HCT116 (cell line): ENCODE results near the gene CLEC16A. TPM values are rescaled to one million over a fixed set of nuclear protein-coding genes. Genes with fewer than 3 reads are reported as not detected.

Experiments used
- ATAC-seq: fragments of 200-7000 bp; cut with Tn5 transposase; 2 replicates; pipeline ENCODE4 v1.9.1; 2020; ENCODE audit warnings: mild to moderate bottlenecking, moderate library complexity
- BruUV-seq: library from RNA; stranded (reverse); fragments of 400-500 nt; replicated peaks from 2 replicates; lab custom pipeline; 2021; lab: Mats Ljungman, UMichigan
- CTCF ChIA-PET: fragments of 300-600 bp; sonication (Branson Sonifier 250); formaldehyde crosslinking; loops from one replicate; lab custom pipeline; 2021; ENCODE audit warnings: antibody characterized with exemption; lab: Charles Lee
- POLR2A ChIA-PET: fragments of 300-600, 350-600 bp; sonication (Branson Sonifier 250); formaldehyde crosslinking; loops from one replicate; lab custom pipeline; 2021; ENCODE audit warnings: antibody characterized with exemption; lab: Charles Lee
- RAD21 ChIA-PET, 2 experiments: fragments of 300-600 bp; sonication (Branson Sonifier 250); formaldehyde crosslinking; loops; one replicate each; lab custom pipeline; 2023; ENCODE audit warnings: low total read pairs in 2 of 2; ENCODE audit not compliant: uncharacterized antibody in 2 of 2, unreplicated experiment in 2 of 2, low non-redundant PET in 1 of 2; lab: Charles Lee
- DNase-seq: peaks from one replicate; pipeline ENCODE4 v3.0.0-alpha.2; 2010; ENCODE audit warnings: low read depth, low spot score
- H2AFZ ChIP-seq: fragments of 200-600 bp; shearing (Covaris generic), sonication (generic); 2 replicates; pipeline ENCODE4 v1.6.1; 2017; ENCODE audit warnings: low read depth, mixed run types, mixed read lengths, antibody characterized with exemption, low read length; ENCODE audit not compliant: poor library complexity, severe bottlenecking
- H3K27ac ChIP-seq: 2 replicates; pipeline ENCODE4 v1.5.1; 2012; ENCODE audit warnings: low read depth, low read length
- H3K27me3 ChIP-seq: fragments of 200-600 bp; sonication (generic); 2 replicates; pipeline ENCODE4 v1.6.1; 2016; ENCODE audit warnings: mixed run types, low read length, mixed read lengths; ENCODE audit not compliant: insufficient read depth
- H3K36me3 ChIP-seq, 2 experiments: fragments of 200-500 bp in 1 of 2; fragments of 200-600 bp in 1 of 2; sonication (Bioruptor generic) in 1 of 2; sonication (generic) in 1 of 2; 2 replicates each; pipeline versions ENCODE4 v1.5.1 to v1.6.1; 2014 to 2016; ENCODE audit warnings: low read length in 2 of 2, inconsistent platforms in 1 of 2, mixed read lengths in 1 of 2, mixed run types in 1 of 2; ENCODE audit not compliant: insufficient read depth in 2 of 2, control insufficient read depth in 1 of 2
- H3K4me1 ChIP-seq, 2 experiments: fragments of 200-600 bp in 1 of 2; sonication (generic) in 1 of 2; 2 replicates each; pipeline versions ENCODE4 v1.5.1 to v1.6.1; 2012 to 2017; ENCODE audit warnings: low read length in 2 of 2, inconsistent platforms in 1 of 2, mild to moderate bottlenecking in 1 of 2, mixed read lengths in 1 of 2, mixed run types in 1 of 2, moderate library complexity in 1 of 2; ENCODE audit not compliant: insufficient read depth in 2 of 2, control insufficient read depth in 1 of 2
- H3K4me2 ChIP-seq: fragments of 200-600 bp; sonication (generic); 2 replicates; pipeline ENCODE4 v1.6.1; 2017; ENCODE audit warnings: mixed run types, low read length, mixed read lengths
- H3K4me3 ChIP-seq, 2 experiments: fragments of 200-600 bp in 1 of 2; sonication (generic) in 1 of 2; replicated peaks in 1 of 2; 2 replicates each; pipeline ENCODE4 v1.5.1; 2011 to 2016; ENCODE audit warnings: low read length in 2 of 2, control low read depth in 1 of 2, low read depth in 1 of 2, mild to moderate bottlenecking in 1 of 2, mixed read lengths in 1 of 2, mixed run types in 1 of 2
- H3K79me2 ChIP-seq: fragments of 200-600 bp; sonication (generic); 2 replicates; pipeline ENCODE4 v1.6.1; 2017; ENCODE audit warnings: mild to moderate bottlenecking, mixed run types, low read length, moderate library complexity, mixed read lengths; ENCODE audit not compliant: insufficient read depth
- H3K9ac ChIP-seq: fragments of 200-600 bp; sonication (generic); 2 replicates; pipeline ENCODE4 v1.6.1; 2016; ENCODE audit warnings: low read length, mixed read lengths
- H3K9me2 ChIP-seq: fragments of 200-600 bp; sonication (generic), shearing (Covaris generic); 2 replicates; pipeline ENCODE4 v1.6.1; 2017; ENCODE audit warnings: mixed run types, mild to moderate bottlenecking, moderate library complexity; ENCODE audit not compliant: insufficient read depth
- H3K9me3 ChIP-seq, 2 experiments: fragments of 200-500 bp in 1 of 2; fragments of 200-600 bp in 1 of 2; sonication (Bioruptor generic) in 1 of 2; sonication (generic) in 1 of 2; 2 replicates each; pipeline ENCODE4 v1.6.1; 2014 to 2017; ENCODE audit warnings: low read length in 2 of 2, mixed read lengths in 2 of 2, inconsistent platforms in 1 of 2, low read depth in 1 of 2, mild to moderate bottlenecking in 1 of 2, mixed run types in 1 of 2, moderate library complexity in 1 of 2; ENCODE audit not compliant: control insufficient read depth in 1 of 2, insufficient read depth in 1 of 2
- H4K20me1 ChIP-seq: fragments of 200-600 bp; sonication (generic), shearing (Covaris generic); 2 replicates; pipeline ENCODE4 v1.6.1; 2017; ENCODE audit warnings: mixed run types, mild to moderate bottlenecking, moderate library complexity; ENCODE audit not compliant: insufficient read depth
- ATF3 ChIP-seq: IDR thresholded peaks from 2 replicates; pipeline ENCODE4 v1.6.1; 2012
- CBX3 ChIP-seq: IDR thresholded peaks from 2 replicates; pipeline ENCODE4 v1.6.1; 2012; ENCODE audit warnings: low read depth
- CEBPB ChIP-seq: IDR thresholded peaks from 2 replicates; pipeline ENCODE4 v1.6.1; 2012; ENCODE audit warnings: low read depth
- EGR1 ChIP-seq: IDR thresholded peaks from 2 replicates; pipeline ENCODE4 v1.6.1; 2012; ENCODE audit warnings: low read depth
- EZH2 ChIP-seq: fragments of 200-600 bp; sonication (generic); IDR thresholded peaks from 2 replicates; pipeline ENCODE4 v1.6.1; 2017; ENCODE audit warnings: antibody characterized with exemption, mixed run types
- EZH2phosphoT487 ChIP-seq: fragments of 200-600 bp; IDR thresholded peaks from 2 replicates; pipeline ENCODE4 v1.6.1; 2018; ENCODE audit warnings: antibody characterized with exemption, borderline replicate concordance
- FOSL1 ChIP-seq: IDR thresholded peaks from 2 replicates; pipeline ENCODE4 v1.6.1; 2012; ENCODE audit warnings: low read depth
- POLR2AphosphoS5 ChIP-seq: IDR thresholded peaks from 2 replicates; pipeline ENCODE4 v1.6.1; 2011; ENCODE audit warnings: mild to moderate bottlenecking, low read depth, low read length, moderate library complexity
- RAD21 ChIP-seq: IDR thresholded peaks from 2 replicates; pipeline ENCODE4 v1.6.1; 2012; ENCODE audit warnings: low read depth, mild to moderate bottlenecking
- REST ChIP-seq: IDR thresholded peaks from 2 replicates; pipeline ENCODE4 v1.6.1; 2012; ENCODE audit warnings: low read depth
- SP1 ChIP-seq: IDR thresholded peaks from 2 replicates; pipeline ENCODE4 v1.6.1; 2012; ENCODE audit warnings: low read depth
- SRF ChIP-seq: IDR thresholded peaks from 2 replicates; pipeline ENCODE4 v1.6.1; 2012; ENCODE audit warnings: low read depth
- TCF7L2 ChIP-seq: IDR thresholded peaks from 2 replicates; pipeline ENCODE4 v1.7.0; 2011; ENCODE audit warnings: borderline replicate concordance, inconsistent platforms; ENCODE audit not compliant: insufficient read depth, insufficient read length; ENCODE audit errors: extremely low read depth
- YY1 ChIP-seq: IDR thresholded peaks from 2 replicates; pipeline ENCODE4 v1.6.1; 2011; ENCODE audit warnings: low read length, low read depth, moderate library complexity, mild to moderate bottlenecking; ENCODE audit not compliant: insufficient replicate concordance; ENCODE audit errors: extremely low read depth
- ZFX ChIP-seq: fragments of 450-650 bp; IDR thresholded peaks from 2 replicates; pipeline ENCODE4 v1.6.1; 2017
- ZNF274 ChIP-seq: fragments of 200-500 bp; sonication (Bioruptor generic); IDR thresholded peaks from 2 replicates; pipeline ENCODE4 v1.6.1; 2014; ENCODE audit warnings: mild to moderate bottlenecking, low read depth, low read length, inconsistent platforms
- intact Hi-C: fragments of 100-400 bp; cut with micrococcal nuclease; formaldehyde crosslinking; loops from 2 replicates; pipeline ENCODE4 v1.10.0; 2022
- total RNA-seq: library from RNA; stranded (reverse); gene quantifications from one replicate; pipeline ENCODE4 v1.2.1, GENCODE V29; 2021; ENCODE audit not compliant: unreplicated experiment

The CLEC16A gene
- total RNA-seq, 1 experiment from 2014 or later, result 18.0 TPM

DNA sequence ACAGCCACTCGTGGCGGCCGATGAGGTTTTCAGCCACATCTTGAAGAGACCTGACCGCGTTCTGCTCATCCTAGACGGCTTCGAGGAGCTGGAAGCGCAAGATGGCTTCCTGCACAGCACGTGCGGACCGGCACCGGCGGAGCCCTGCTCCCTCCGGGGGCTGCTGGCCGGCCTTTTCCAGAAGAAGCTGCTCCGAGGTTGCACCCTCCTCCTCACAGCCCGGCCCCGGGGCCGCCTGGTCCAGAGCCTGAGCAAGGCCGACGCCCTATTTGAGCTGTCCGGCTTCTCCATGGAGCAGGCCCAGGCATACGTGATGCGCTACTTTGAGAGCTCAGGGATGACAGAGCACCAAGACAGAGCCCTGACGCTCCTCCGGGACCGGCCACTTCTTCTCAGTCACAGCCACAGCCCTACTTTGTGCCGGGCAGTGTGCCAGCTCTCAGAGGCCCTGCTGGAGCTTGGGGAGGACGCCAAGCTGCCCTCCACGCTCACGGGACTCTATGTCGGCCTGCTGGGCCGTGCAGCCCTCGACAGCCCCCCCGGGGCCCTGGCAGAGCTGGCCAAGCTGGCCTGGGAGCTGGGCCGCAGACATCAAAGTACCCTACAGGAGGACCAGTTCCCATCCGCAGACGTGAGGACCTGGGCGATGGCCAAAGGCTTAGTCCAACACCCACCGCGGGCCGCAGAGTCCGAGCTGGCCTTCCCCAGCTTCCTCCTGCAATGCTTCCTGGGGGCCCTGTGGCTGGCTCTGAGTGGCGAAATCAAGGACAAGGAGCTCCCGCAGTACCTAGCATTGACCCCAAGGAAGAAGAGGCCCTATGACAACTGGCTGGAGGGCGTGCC, 37.2 kb upstream of the CLEC16A start:
- no peaks in the 10 kb centered on the region for H3K79me2 ChIP-seq
- H3K27me3 ChIP-seq, result peaks cover 12% of the 10 kb centered on the region; the same call in 1 of the 2 replicates
- no peak overlapping the region for H2AFZ ChIP-seq
- H3K9ac ChIP-seq, result no peak overlapping the region
- ATAC-seq (no peak), DNase-seq (no peak)
- H3K9me3 ChIP-seq, result 0 out of 4 replicates have a peak, but pooled peaks cover 0 to 8% of the 10 kb centered on the region in 2 experiments
- H3K27ac ChIP-seq, result no peak overlapping the region
- TF ChIP-seq TCF7L2 (no peak), FOSL1 (no peak), POLR2AphosphoS5 (no peak), CBX3 (no peak), EGR1 (no peak), CEBPB (no peak), ZNF274 (no peak)
- H3K4me1 ChIP-seq, result no peaks in the 10 kb centered on the region
- H3K9me2 ChIP-seq, result no peaks in the 10 kb centered on the region
- no peaks in the 10 kb centered on the region for H4K20me1 ChIP-seq
- no peak overlapping the region for H3K4me3 ChIP-seq
- CTCF ChIA-PET, result no interaction called here
- no TSS peak for BruUV-seq
- no peak overlapping the region for H3K4me2 ChIP-seq
- intact Hi-C loops, result no loop called here
- H3K36me3 ChIP-seq, result no peaks in the 10 kb centered on the region
- RAD21 ChIA-PET, result interaction anchor here in 1 of 2 experiments (0.5 kb wide), 1 partner anchor 1908 kb away, joined by 3 read pairs; no protein-coding TSS in a partner anchor
- POLR2A ChIA-PET, result no interaction called here

- ChIA-PET RAD21 (no interaction called here), CTCF (no interaction called here), POLR2A (no interaction called here)
- intact Hi-C loops, result no loop called here
- H3K36me3 ChIP-seq, result no peaks in the 10 kb centered on the region
- no peaks in the 10 kb centered on the region for H3K79me2 ChIP-seq
- H3K9ac ChIP-seq, result no peak overlapping the region
- no peak overlapping the region for H3K4me2 ChIP-seq
- H3K27me3 ChIP-seq, result peaks cover 12% of the 10 kb centered on the region; the same call in 1 of the 2 replicates
- DNase-seq (no peak), ATAC-seq (no peak)
- no peak overlapping the region for H3K27ac ChIP-seq
- H3K9me2 ChIP-seq, result no peaks in the 10 kb centered on the region
- no peaks in the 10 kb centered on the region for H3K4me1 ChIP-seq
- no peak overlapping the region for H2AFZ ChIP-seq
- H4K20me1 ChIP-seq, result no peaks in the 10 kb centered on the region
- no peak overlapping the region for H3K4me3 ChIP-seq
- BruUV-seq, result no TSS peak
- 0 out of 4 replicates have a peak, but pooled peaks cover 0 to 6% of the 10 kb centered on the region in 2 experiments for H3K9me3 ChIP-seq
- TF ChIP-seq ZNF274 (no peak), REST (no peak), ATF3 (no peak), YY1 (no peak), FOSL1 (no peak), ZFX (no peak), CBX3 (no peak), EZH2phosphoT487 (no peak), SP1 (no peak), EZH2 (no peak), SRF (no peak), RAD21 (no peak), POLR2AphosphoS5 (no peak)
These were observed 36.7 kb upstream of the CLEC16A start for GRCh38 chr16:10907757-10908045.
